Measurements from ENCODE around the gene CHPT1. TPM values are rescaled to one million over a fixed set of nuclear protein-coding genes. Genes with fewer than 3 reads are reported as not detected.
"Not testable (repeated sequence)": the region's sequence is repeated elsewhere in the genome, so short reads cannot be mapped to it uniquely, and the experiment has no call there.

The CHPT1 gene
- total and polyA plus RNA-seq, 2 donors (not counting 3 experiments of a cell fraction or from before 2014, with no cell fraction given): 12.1 to 19.3 TPM

- H3K27ac ChIP-seq (ENCODE audit: insufficient read depth, low read depth, low read length): no peak overlapping the region
- no peak overlapping the region for H3K4me3 ChIP-seq (replicated peaks in 1 of 3; ENCODE audit: insufficient read depth in 1 of 3, low read depth in 1 of 3, low read length in 3 of 3)
- H3K79me2 ChIP-seq (ENCODE audit: control insufficient read depth, insufficient read depth, low read length): no peaks in the 10 kb centered on the region
- intact Hi-C loops (cut with micrococcal nuclease) (no loop called here), dilution Hi-C loops (cut with MboI; ENCODE audit: extremely low pct_ligation_motif_present, low sequenced_read_pairs) (no loop called here)
- H3K27me3 ChIP-seq (ENCODE audit: control insufficient read depth in 2 of 2, insufficient read depth in 2 of 2, low read length in 2 of 2): no peaks in the 10 kb centered on the region
- BruUV-seq (replicated peaks): no TSS peak
- DNase-seq (ENCODE audit: low read depth, low spot score): no peak
- TF ChIP-seq POLR2AphosphoS5 (IDR thresholded peaks at IDR 0.05; ENCODE audit: insufficient read depth, low read depth, low read length): no peak
- no peak for TF ChIP-seq EZH2 (IDR thresholded peaks at IDR 0.05; ENCODE audit: borderline replicate concordance, low read depth, low read length, severe bottlenecking)
- no peak for TF ChIP-seq MYC (IDR thresholded peaks at IDR 0.05; ENCODE audit: low read depth, low read length)
- TF ChIP-seq, protein P1, sequence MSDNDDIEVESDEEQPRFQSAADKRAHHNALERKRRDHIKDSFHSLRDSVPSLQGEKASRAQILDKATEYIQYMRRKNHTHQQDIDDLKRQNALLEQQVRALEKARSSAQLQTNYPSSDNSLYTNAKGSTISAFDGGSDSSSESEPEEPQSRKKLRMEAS (IDR thresholded peaks at IDR 0.05; ENCODE audit: insufficient read depth, insufficient read length): no peak
- no peak for TF ChIP-seq FOS (IDR thresholded peaks at IDR 0.05; ENCODE audit: borderline replicate concordance, insufficient read depth, low read length)
- no peak for TF ChIP-seq JUN (IDR thresholded peaks at IDR 0.05; ENCODE audit: borderline replicate concordance, insufficient read depth, insufficient read length, low read depth)
- TF ChIP-seq, protein P2, sequence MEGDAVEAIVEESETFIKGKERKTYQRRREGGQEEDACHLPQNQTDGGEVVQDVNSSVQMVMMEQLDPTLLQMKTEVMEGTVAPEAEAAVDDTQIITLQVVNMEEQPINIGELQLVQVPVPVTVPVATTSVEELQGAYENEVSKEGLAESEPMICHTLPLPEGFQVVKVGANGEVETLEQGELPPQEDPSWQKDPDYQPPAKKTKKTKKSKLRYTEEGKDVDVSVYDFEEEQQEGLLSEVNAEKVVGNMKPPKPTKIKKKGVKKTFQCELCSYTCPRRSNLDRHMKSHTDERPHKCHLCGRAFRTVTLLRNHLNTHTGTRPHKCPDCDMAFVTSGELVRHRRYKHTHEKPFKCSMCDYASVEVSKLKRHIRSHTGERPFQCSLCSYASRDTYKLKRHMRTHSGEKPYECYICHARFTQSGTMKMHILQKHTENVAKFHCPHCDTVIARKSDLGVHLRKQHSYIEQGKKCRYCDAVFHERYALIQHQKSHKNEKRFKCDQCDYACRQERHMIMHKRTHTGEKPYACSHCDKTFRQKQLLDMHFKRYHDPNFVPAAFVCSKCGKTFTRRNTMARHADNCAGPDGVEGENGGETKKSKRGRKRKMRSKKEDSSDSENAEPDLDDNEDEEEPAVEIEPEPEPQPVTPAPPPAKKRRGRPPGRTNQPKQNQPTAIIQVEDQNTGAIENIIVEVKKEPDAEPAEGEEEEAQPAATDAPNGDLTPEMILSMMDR (IDR thresholded peaks at IDR 0.05; ENCODE audit: extremely low read depth in 1 of 2, insufficient read depth in 1 of 2, low read depth in 1 of 2, low read length in 2 of 2): no peak
- TF ChIP-seq GATA2 (IDR thresholded peaks at IDR 0.05; ENCODE audit: insufficient read depth, insufficient read length, low read depth, low read length): no peak
- TF ChIP-seq POLR2A (IDR thresholded peaks at IDR 0.05; ENCODE audit: low read depth, low read length): no peak
- POLR2A ChIA-PET: no interaction called here
- no peak overlapping the region for H2AFZ ChIP-seq (ENCODE audit: low read depth, low read length)
- no peak overlapping the region for H3K4me2 ChIP-seq (ENCODE audit: insufficient read depth, low read length)
- H3K9ac ChIP-seq (replicated peaks; ENCODE audit: extremely low read depth, insufficient read depth, low read length): no peak overlapping the region
- no peaks in the 10 kb centered on the region for H3K4me1 ChIP-seq (ENCODE audit: control insufficient read depth, extremely low read depth, insufficient read depth, low read length)
- H4K20me1 ChIP-seq (replicated peaks; ENCODE audit: control insufficient read depth, extremely low read depth, insufficient read depth, low read length): no peaks in the 10 kb centered on the region
- CTCF ChIA-PET: interaction anchor here (0.8 to 1.5 kb wide), 3 partner anchors 10 to 26 kb away, joined by 3 to 4 read pairs (median 3); no protein-coding TSS in a partner anchor
- peaks cover 0 to 2% of the 10 kb centered on the region in 2 experiments for H3K36me3 ChIP-seq (ENCODE audit: control insufficient read depth in 2 of 2, extremely low read depth in 1 of 2, insufficient read depth in 2 of 2, low read length in 2 of 2)
- H3K9me3 ChIP-seq (replicated peaks; ENCODE audit: control insufficient read depth, insufficient read depth, low read length): no peaks in the 10 kb centered on the region
- FAIRE-seq: no peak
- H3K9me1 ChIP-seq (replicated peaks; ENCODE audit: control insufficient read depth, extremely low read depth, insufficient read depth, low read length): no peaks in the 10 kb centered on the region
Observed at GRCh38 chr12:101733166-101733565, 35.7 kb downstream of the CHPT1 start.

GRCh38 chr12:101734482-101734881 is 37.0 kb downstream of the CHPT1 start:
- dilution Hi-C loops (cut with MboI; ENCODE audit: extremely low pct_ligation_motif_present, low sequenced_read_pairs); H3K4me2 ChIP-seq (ENCODE audit: insufficient read depth, low read length); H4K20me1 ChIP-seq (replicated peaks; ENCODE audit: control insufficient read depth, extremely low read depth, insufficient read depth, low read length); H3K4me3 ChIP-seq (replicated peaks in 1 of 3; ENCODE audit: insufficient read depth in 1 of 3, low read depth in 1 of 3, low read length in 3 of 3); H3K27me3 ChIP-seq (ENCODE audit: control insufficient read depth in 2 of 2, insufficient read depth in 2 of 2, low read length in 2 of 2); H3K4me1 ChIP-seq (ENCODE audit: control insufficient read depth, extremely low read depth, insufficient read depth, low read length); POLR2A ChIA-PET; FAIRE-seq; H3K79me2 ChIP-seq (ENCODE audit: control insufficient read depth, insufficient read depth, low read length); H3K9me3 ChIP-seq (replicated peaks; ENCODE audit: control insufficient read depth, insufficient read depth, low read length); BruUV-seq (replicated peaks); H3K9ac ChIP-seq (replicated peaks; ENCODE audit: extremely low read depth, insufficient read depth, low read length); intact Hi-C loops (cut with micrococcal nuclease); H2AFZ ChIP-seq (ENCODE audit: low read depth, low read length); H3K9me1 ChIP-seq (replicated peaks; ENCODE audit: control insufficient read depth, extremely low read depth, insufficient read depth, low read length); H3K27ac ChIP-seq (ENCODE audit: insufficient read depth, low read depth, low read length); H3K36me3 ChIP-seq (ENCODE audit: control insufficient read depth in 2 of 2, extremely low read depth in 1 of 2, insufficient read depth in 2 of 2, low read length in 2 of 2); DNase-seq (ENCODE audit: low read depth, low spot score): not testable (repeated sequence)
- CTCF ChIA-PET: interaction anchor here (2.2 kb wide), 1 partner anchor 25 kb away, joined by 8 read pairs; no protein-coding TSS in a partner anchor

Measured in endothelial cell of umbilical vein (primary cell).